Ovary (tissue), 9 donors: ENCODE data around the gene RIPOR2. TPM values are rescaled to one million over a fixed set of nuclear protein-coding genes. Genes with fewer than 3 reads are reported as not detected.

Source experiments
- DNase-seq, 5 donors: peaks; one replicate each; pipeline ENCODE4 v3.0.0-alpha.2; 2019 to 2020
- H3K27ac ChIP-seq, 2 donors: fragments of 200-600 bp; one replicate each; pipeline versions ENCODE4 v1.5.1 to v1.8.0; 2019 to 2022
- H3K27me3 ChIP-seq: fragments of 200-600 bp; one replicate; pipeline ENCODE4 v1.8.0; 2022
- H3K36me3 ChIP-seq: fragments of 200-600 bp; sonication (generic); one replicate; pipeline ENCODE4 v1.5.1; 2019
- H3K4me1 ChIP-seq: one replicate; pipeline ENCODE4 v1.8.1; 2013; ENCODE audit warnings: mild to moderate bottlenecking, moderate library complexity; ENCODE audit not compliant: insufficient read depth
- H3K4me3 ChIP-seq: fragments of 200-600 bp; sonication (generic); one replicate; pipeline ENCODE4 v1.5.1; 2017
- H3K9me3 ChIP-seq, 2 donors: fragments of 200-600 bp in 1 of 2; sonication (generic) in 1 of 2; one replicate each; pipeline versions ENCODE4 v1.5.1 to v1.8.1; 2013 to 2019; ENCODE audit warnings: mild to moderate bottlenecking in 1 of 2, moderate library complexity in 1 of 2
- EP300 ChIP-seq: sonication (generic); formaldehyde crosslinking; IDR thresholded peaks from one replicate; pipeline ENCODE4 v1.6.1; 2017; ENCODE audit warnings: antibody characterized with exemption
- POLR2A ChIP-seq: fragments of 450-650 bp; IDR thresholded peaks from one replicate; pipeline ENCODE4 v1.6.1; 2017; ENCODE audit warnings: antibody characterized with exemption, mild to moderate bottlenecking, moderate library complexity
- WGBS, 3 donors: extraction: QIAGEN DNeasy Blood & Tissue Kit in 1 of 3; methylation state at CpG; one replicate each; pipeline versions ENCODE4 v1.1.5 to v1.1.7; 2013 to 2017; 5-methylcytosine and 5-hydroxymethylcytosine counted together
- intact Hi-C, 4 donors: fragments of 100-400 bp; cut with DNase I; formaldehyde crosslinking; loops; one replicate each; pipeline versions ENCODE4 v1.11.0 to v1.15.1; 2022 to 2023
- polyA plus RNA-seq, 2 donors: library from polyadenylated mRNA; stranded (reverse); fragments of 200-250 nt in 1 of 2; fragments of 350-450 nt in 1 of 2; fragmentation: Illumina TruSeq in 1 of 2; extraction: RNeasy Lipid Tissue Mini Kit (QIAGEN cat#74804) in 1 of 2; gene quantifications; one replicate each; pipeline ENCODE4 v1.2.3, GENCODE V29; 2013 to 2014
- total RNA-seq, 7 donors: library from RNA; depleted of rRNA in 2 of 7; stranded (reverse); fragments of >200 nt in 2 of 7; fragmentation: NEBNext Ultra II Directional in 3 of 7; extraction: Animal tissue kit (Norgen Biotek cat#: 25700) in 3 of 7; gene quantifications; one replicate each; pipeline versions ENCODE4 v1.1.0 to v1.2.4, GENCODE V29; 2016 to 2023
- TF ChIP-seq, protein P1 (sequence below), 3 donors: fragments of 450-650 bp in 2 of 3; fragments of 200-600 bp in 1 of 3; IDR thresholded peaks; one replicate each; pipeline versions ENCODE4 v1.5.1 to v1.8.0; 2016 to 2022; ENCODE audit warnings: antibody characterized with exemption in 3 of 3, mild to moderate bottlenecking in 1 of 3
- donor health status: DM: no; HTN: no; CAD: no; lungs with moderate emphysema.
- donor health status: DM: no; HTN: no; CAD: no.
- donor health status: Bipolar disorder and iron deficiency.
- donor health status: DM: yes; HTN: yes; CAD: no.
- donor health status: DM: no; HTN: no; CAD: no.
- donor health status: DM: yes; HTN: yes; CAD: no.

RIPOR2 gene
- total and polyA plus RNA-seq, 9 donors: 1.1 to 14.4 (median 4.5) TPM

DNA sequence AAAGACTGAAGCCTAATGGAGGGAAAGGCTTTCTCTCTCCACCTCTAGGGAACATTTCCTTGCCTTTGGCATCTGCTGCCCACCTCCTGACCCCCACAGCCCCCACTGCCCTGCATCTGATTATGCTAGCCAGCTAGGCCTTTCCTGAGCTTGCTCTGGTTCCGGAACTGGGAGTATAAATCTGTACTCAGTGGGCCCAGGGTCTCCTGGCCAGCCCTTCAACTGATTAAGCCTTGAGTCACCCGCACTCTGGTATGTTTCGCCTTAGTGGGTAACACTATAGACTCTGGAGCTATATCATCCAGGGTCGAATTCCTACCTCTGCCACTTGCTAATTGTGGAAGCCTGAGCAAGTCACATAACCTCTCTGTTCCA lies 45.6 kb upstream of the RIPOR2 start:
- Histone ChIP-seq H3K36me3 (no peaks in the 10 kb centered on the region), H3K4me1 (peaks cover 1% of the 10 kb centered on the region), H3K9me3 (no peaks in the 10 kb centered on the region), H3K27me3 (no peaks in the 10 kb centered on the region), H3K4me3 (no peak overlapping the region), H3K27ac (no peak overlapping the region)
- intact Hi-C loops: no loop called here
- no peak for TF ChIP-seq POLR2A
- TF ChIP-seq, protein P1, sequence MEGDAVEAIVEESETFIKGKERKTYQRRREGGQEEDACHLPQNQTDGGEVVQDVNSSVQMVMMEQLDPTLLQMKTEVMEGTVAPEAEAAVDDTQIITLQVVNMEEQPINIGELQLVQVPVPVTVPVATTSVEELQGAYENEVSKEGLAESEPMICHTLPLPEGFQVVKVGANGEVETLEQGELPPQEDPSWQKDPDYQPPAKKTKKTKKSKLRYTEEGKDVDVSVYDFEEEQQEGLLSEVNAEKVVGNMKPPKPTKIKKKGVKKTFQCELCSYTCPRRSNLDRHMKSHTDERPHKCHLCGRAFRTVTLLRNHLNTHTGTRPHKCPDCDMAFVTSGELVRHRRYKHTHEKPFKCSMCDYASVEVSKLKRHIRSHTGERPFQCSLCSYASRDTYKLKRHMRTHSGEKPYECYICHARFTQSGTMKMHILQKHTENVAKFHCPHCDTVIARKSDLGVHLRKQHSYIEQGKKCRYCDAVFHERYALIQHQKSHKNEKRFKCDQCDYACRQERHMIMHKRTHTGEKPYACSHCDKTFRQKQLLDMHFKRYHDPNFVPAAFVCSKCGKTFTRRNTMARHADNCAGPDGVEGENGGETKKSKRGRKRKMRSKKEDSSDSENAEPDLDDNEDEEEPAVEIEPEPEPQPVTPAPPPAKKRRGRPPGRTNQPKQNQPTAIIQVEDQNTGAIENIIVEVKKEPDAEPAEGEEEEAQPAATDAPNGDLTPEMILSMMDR (IDR thresholded peaks at IDR 0.05): no peak
- no peak for TF ChIP-seq EP300
- DNase-seq: no peak
- WGBS, 3 donors: 81 to 89% (median 83%) methylated on average over 4 of the region's 4 CpGs

DNA sequence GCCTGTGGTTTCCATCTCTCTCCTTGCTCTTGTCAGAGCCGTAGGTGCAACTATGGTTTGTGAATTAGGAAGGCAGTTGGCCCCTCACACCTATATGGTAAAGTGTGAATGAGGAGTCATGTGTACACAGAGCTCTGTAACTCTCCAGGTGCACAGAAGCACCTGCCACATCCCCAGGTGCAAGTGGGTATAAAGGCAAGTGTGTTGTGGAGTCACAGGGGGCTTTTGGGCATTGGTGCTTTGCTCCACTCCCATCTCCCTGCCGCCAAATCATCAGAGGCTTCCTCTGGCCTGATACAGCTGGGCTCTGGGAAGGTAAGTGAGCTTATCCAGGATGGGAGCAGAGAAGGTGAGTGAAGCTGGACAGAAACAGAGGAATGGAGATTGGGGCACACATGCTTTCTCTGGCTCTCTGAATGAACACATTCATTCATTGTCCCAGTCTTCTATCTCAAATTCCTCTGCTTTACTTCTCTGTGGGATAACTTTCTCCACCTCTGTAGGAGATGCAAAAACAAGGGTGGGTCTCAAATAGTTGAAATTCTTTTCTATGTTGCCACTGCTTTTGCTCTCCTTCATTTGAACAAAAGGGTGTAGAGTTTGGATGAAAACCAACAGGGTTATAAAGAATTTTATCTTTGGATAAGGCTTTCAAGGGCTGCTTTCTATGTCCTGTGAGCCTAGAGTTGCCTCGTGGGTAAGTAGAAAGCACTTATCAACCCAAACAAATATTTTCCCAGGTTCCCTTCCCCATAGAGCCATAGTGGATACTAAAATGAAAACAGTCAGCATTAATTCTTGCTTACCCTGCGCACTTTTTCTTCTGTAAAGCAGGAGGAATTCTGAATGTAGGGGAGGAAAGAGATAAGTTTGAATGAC lies 45.0 kb upstream of the RIPOR2 start:
- WGBS, 3 donors: 53 to 58% (median 56%) methylated on average over 4 of the region's 4 CpGs
- H3K27ac ChIP-seq: no peak overlapping the region

DNA sequence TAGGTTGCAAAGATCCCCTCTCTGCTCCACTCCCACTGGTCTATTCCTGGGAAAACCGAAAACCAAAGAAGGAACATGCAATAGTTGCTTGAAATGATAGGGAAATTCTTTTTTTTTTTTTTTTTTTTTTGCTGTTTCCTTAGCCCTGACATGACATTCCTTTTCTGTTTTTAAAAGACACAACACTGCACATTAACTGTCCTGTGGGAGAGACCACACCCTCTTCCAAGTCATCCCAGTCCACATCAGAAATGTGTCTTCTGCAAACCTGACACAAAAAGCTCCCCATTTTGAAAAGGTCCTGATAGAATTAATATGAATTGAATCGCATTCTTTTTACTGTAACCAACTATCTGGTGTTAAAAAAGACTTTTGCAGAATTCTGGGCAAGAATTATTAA lies 43.4 kb upstream of the RIPOR2 start:
- no peak overlapping the region for H3K4me3 ChIP-seq
- 60 to 79% (median 70%) methylated on average over 2 of the region's 2 CpGs for WGBS, 3 donors
- H3K36me3 ChIP-seq: no peaks in the 10 kb centered on the region
- no peak for TF ChIP-seq POLR2A
- TF ChIP-seq, protein P1 (IDR thresholded peaks at IDR 0.05): no peak
- TF ChIP-seq EP300: no peak
- no peaks in the 10 kb centered on the region for H3K27me3 ChIP-seq
- H3K27ac ChIP-seq: no peak overlapping the region
- intact Hi-C loops: no loop called here
- peaks cover 1% of the 10 kb centered on the region for H3K4me1 ChIP-seq
- H3K9me3 ChIP-seq: no peaks in the 10 kb centered on the region
- DNase-seq: no peak

More for the DNA sequence above, 45.0 kb upstream of the RIPOR2 start:
- DNase-seq: no peak
- TF ChIP-seq EP300 (no peak), POLR2A (no peak)
- TF ChIP-seq, protein P1 (IDR thresholded peaks at IDR 0.05): no peak
- no peaks in the 10 kb centered on the region for H3K9me3 ChIP-seq
- H3K36me3 ChIP-seq: no peaks in the 10 kb centered on the region
- H3K4me1 ChIP-seq: peaks cover 1% of the 10 kb centered on the region
- H3K4me3 ChIP-seq: no peak overlapping the region
- intact Hi-C loops: no loop called here
- no peaks in the 10 kb centered on the region for H3K27me3 ChIP-seq

DNA sequence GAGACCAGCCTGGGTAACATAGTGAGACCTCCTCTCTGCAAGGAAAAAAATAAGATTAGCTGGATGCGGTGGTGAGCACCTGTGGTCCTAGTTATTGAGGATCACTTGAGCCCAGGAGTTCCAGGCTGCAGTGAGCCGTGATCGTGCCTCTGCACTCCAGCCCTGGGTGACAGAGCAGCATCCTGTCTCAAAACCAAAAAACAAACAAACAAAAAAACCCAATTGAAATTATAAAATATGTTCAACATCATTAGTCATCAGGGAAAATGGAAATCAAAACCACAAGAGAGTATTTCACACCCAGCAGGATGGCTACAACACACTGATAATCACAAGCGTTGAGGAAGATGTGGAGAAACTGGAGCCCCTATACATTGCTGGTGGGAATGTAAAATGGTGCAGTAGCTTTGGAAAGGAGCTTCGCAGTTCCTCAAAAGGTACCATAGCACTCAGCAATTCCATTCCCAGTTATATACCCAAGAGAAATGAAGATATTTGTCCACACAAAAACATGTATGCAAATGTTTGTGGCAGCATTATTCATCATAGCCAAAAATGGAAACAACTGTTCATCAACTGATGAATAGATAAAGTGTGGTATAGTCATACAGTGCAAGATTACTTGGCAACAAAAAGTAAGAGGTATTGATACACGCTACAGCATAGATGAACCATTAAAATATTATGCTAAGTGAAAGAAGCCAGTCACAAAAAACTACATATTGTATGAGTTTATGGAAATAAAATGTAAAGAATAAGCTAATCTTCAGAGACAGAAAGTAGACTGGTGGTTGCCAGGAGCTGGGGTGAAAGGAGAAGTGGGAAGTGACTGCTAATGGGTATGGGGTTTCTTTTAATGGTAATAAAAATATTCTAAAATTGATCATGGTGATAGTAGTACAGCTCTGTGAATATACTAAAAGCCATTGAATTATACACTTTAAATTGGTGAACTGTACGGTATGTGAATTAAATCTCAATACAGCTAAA lies 38.7 kb upstream of the RIPOR2 start:
- H3K4me3 ChIP-seq: no peak overlapping the region
- intact Hi-C loops: no loop called here
- no peaks in the 10 kb centered on the region for H3K9me3 ChIP-seq
- no peak overlapping the region for H3K27ac ChIP-seq
- no peak for DNase-seq
- H3K36me3 ChIP-seq: no peaks in the 10 kb centered on the region
- WGBS, 3 donors: 91 to 94% (median 93%) methylated on average over 7 of the region's 7 CpGs
- no peaks in the 10 kb centered on the region for H3K27me3 ChIP-seq
- no peaks in the 10 kb centered on the region for H3K4me1 ChIP-seq
- TF ChIP-seq EP300: no peak
- TF ChIP-seq, protein P1 (IDR thresholded peaks at IDR 0.05): no peak
